Measurements from ENCODE around the gene POMGNT1. TPM values are rescaled to one million over a fixed set of nuclear protein-coding genes. Genes with fewer than 3 reads are reported as not detected.

POMGNT1 gene
- total and polyA plus RNA-seq, 2 of the 13 experiments (the other 11 are each of a cell fraction or from before 2014, with no cell fraction given) = 33.9 to 46.8 TPM

DNA sequence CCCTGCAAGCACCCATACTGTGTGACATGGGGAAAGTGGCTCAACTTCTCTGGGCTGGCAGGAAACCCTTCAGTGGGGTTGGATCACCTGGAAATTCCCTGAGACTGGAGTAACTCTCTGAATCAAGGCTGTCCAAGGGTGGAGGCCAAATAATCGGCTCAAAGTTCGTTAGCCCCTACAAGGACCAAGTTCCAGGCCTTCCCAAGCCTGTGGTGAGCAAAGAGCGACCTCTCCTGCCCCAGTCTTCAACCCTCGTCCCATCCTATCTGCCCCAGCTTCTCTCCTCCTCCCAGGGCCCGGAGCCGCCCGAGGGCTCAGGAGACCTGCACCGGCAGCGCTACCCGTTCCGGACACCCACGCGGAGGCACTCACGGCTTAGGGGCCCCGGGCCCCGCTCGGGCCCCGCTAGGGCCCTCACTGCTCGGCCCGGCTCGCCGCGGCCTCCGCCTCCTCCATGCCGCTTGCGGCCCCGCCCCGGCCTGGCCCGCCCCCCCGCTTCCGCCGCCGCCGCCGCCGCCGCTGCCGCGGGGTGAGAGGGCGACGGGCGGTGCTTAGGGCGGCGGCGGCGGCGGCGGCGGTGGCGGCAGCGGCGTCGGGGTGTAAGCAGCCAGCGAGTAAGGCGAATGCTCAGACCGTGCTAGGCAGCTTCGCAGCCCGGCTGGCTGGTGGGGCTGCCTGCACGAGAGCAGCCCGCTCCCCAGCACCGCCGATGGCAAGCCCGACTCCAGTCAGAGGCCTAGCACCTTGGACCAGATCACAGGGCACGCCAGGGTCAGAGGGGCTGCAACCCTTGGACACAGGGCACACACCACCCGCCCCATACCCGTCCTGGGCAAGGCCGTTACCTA, at the start of gene POMGNT1 (continued):
- no peak for TF ChIP-seq ZNF460 (CRISPR knock-in tag; IDR thresholded peaks at IDR 0.05; ENCODE audit: borderline replicate concordance)
- TF ChIP-seq ARID4A (CRISPR knock-in tag; IDR thresholded peaks at IDR 0.05; ENCODE audit: borderline replicate concordance) = peak; percentile 68; the same call in 1 of the 2 replicates
- TF ChIP-seq CBX5 (CRISPR knock-in tag; IDR thresholded peaks at IDR 0.05; ENCODE audit: borderline replicate concordance) = no peak
- TF ChIP-seq GATAD1 (CRISPR knock-in tag; IDR thresholded peaks at IDR 0.05) = 0 out of 2 replicates have a peak, but pooled peaks have one; percentile 28
- TF ChIP-seq KDM1A (CRISPR knock-in tag; IDR thresholded peaks at IDR 0.05) = peak; percentile 89
- TF ChIP-seq SOX6 (IDR thresholded peaks at IDR 0.05) = no peak
- no peak; the same call in 1 of the 2 replicates for TF ChIP-seq SOX6 (CRISPR knock-in tag; IDR thresholded peaks at IDR 0.05)
- peak; percentile 35; the same call in 1 of the 2 replicates for TF ChIP-seq ZFP82 (CRISPR knock-in tag; IDR thresholded peaks at IDR 0.05; ENCODE audit: borderline replicate concordance)
- peak; percentile 36; the same call in 1 of the 2 replicates for TF ChIP-seq HDAC2 (CRISPR knock-in tag; IDR thresholded peaks at IDR 0.05)
- TF ChIP-seq ZNF34 (CRISPR knock-in tag; IDR thresholded peaks at IDR 0.05; ENCODE audit: borderline replicate concordance) = no peak
- no peak for TF ChIP-seq U2AF1 (optimal IDR thresholded peaks at IDR 0.05; ENCODE audit: low read depth, low read length)
- TF ChIP-seq ZNF17 (CRISPR knock-in tag; IDR thresholded peaks at IDR 0.05) = no peak
- no peak for TF ChIP-seq KLF9 (CRISPR knock-in tag; IDR thresholded peaks at IDR 0.05; ENCODE audit: low read depth)
- TF ChIP-seq NCOR1 (IDR thresholded peaks at IDR 0.05; ENCODE audit: borderline replicate concordance, low read length) = peak; percentile 75
- TF ChIP-seq ZNF354B (CRISPR knock-in tag; IDR thresholded peaks at IDR 0.05) = no peak
- TF ChIP-seq ZNF446 (CRISPR knock-in tag; IDR thresholded peaks at IDR 0.05) = no peak
- TF ChIP-seq NFRKB (IDR thresholded peaks at IDR 0.05) = no peak
- TF ChIP-seq MIER3 (CRISPR knock-in tag; IDR thresholded peaks at IDR 0.05; ENCODE audit: borderline replicate concordance) = peak; percentile 38; the same call in 1 of the 2 replicates
- no peak for TF ChIP-seq KDM6A (CRISPR knock-in tag; IDR thresholded peaks at IDR 0.05; ENCODE audit: low read depth)
- no peak for TF ChIP-seq ZNF124 (CRISPR knock-in tag; IDR thresholded peaks at IDR 0.05)
- TF ChIP-seq SIN3B (IDR thresholded peaks at IDR 0.05; ENCODE audit: low read length) = no peak
- TF ChIP-seq THAP11 (CRISPR knock-in tag; IDR thresholded peaks at IDR 0.05) = 0 out of 2 replicates have a peak, but pooled peaks have one; percentile 14
- TF ChIP-seq HINFP (CRISPR knock-in tag; IDR thresholded peaks at IDR 0.05; ENCODE audit: low read depth) = no peak
- TF ChIP-seq RXRB (CRISPR knock-in tag; IDR thresholded peaks at IDR 0.05; ENCODE audit: borderline replicate concordance) = no peak
- TF ChIP-seq IKZF4 (CRISPR knock-in tag; IDR thresholded peaks at IDR 0.05; ENCODE audit: borderline replicate concordance, low read depth, not compliant biosample characterization) = no peak

Measured in HepG2 (cell line).